Glomerular visceral epithelial cell (primary cell): Measurements from ENCODE around the gene SETDB2.

Experiments
- DNase-seq: peaks from one replicate; pipeline ENCODE4 v3.0.0-alpha.2; 2016; ENCODE audit errors: extremely low spot score

Gene SETDB2

GRCh38 chr13:49443704-49444523 lies at the start of gene SETDB2, which contains the start of gene CAB39L:
Gene SETDB2 (plus strand): TSS chr13:49444274. CDS start chr13:49451894, 7,620 bp downstream.
Gene CAB39L (minus strand): TSS chr13:49444064. CDS start chr13:49382910, 61,154 bp downstream.
- peak; percentile 99 for DNase-seq

- DNase-seq, result no peak
These were observed 48.6 kb upstream of the SETDB2 start for GRCh38 chr13:49395451-49395865.

- no peak for DNase-seq
These were observed 48.1 kb upstream of the SETDB2 start for GRCh38 chr13:49395878-49396380.

- DNase-seq, result no peak
These were observed 44.1 kb upstream of the SETDB2 start for GRCh38 chr13:49399801-49400472.

GRCh38 chr13:49400755-49401659 lies 43.1 kb upstream of the SETDB2 start:
- DNase-seq, result no peak

- no peak for DNase-seq
These were observed 39.9 kb upstream of the SETDB2 start for GRCh38 chr13:49403996-49404702.

- no peak for DNase-seq
These were observed 39.4 kb upstream of the SETDB2 start for GRCh38 chr13:49404703-49405020.

GRCh38 chr13:49407068-49407467 lies 37.0 kb upstream of the SETDB2 start:
- DNase-seq, result no peak

- DNase-seq, result no peak
These were observed 36.1 kb upstream of the SETDB2 start for GRCh38 chr13:49407936-49408335.

GRCh38 chr13:49409008-49409407 lies 35.1 kb upstream of the SETDB2 start:
- DNase-seq, result no peak

GRCh38 chr13:49410006-49410405 lies 34.1 kb upstream of the SETDB2 start:
- DNase-seq, result no peak

- DNase-seq, result no peak
These were observed 33.6 kb upstream of the SETDB2 start for GRCh38 chr13:49410477-49410876.

GRCh38 chr13:49411353-49411752 lies 32.7 kb upstream of the SETDB2 start:
- no peak for DNase-seq

- no peak for DNase-seq
These were observed 31.3 kb upstream of the SETDB2 start for GRCh38 chr13:49412749-49413148.

- no peak for DNase-seq
These were observed 26.9 kb upstream of the SETDB2 start for GRCh38 chr13:49417161-49417560.

- DNase-seq, result no peak
These were observed 25.9 kb upstream of the SETDB2 start for GRCh38 chr13:49418206-49418605.

- no peak for DNase-seq
These were observed 24.8 kb upstream of the SETDB2 start for GRCh38 chr13:49419276-49419675.

GRCh38 chr13:49421391-49421790 lies 22.7 kb upstream of the SETDB2 start:
- no peak for DNase-seq

GRCh38 chr13:49424011-49424560 lies 20.0 kb upstream of the SETDB2 start:
- no peak for DNase-seq

- no peak for DNase-seq
These were observed 15.9 kb upstream of the SETDB2 start for GRCh38 chr13:49428041-49428763.
